HG02759 (cell line): ENCODE data around the gene CYP8B1.

Experiments
- ATAC-seq: cut with Tn5 transposase; IDR thresholded peaks from one replicate; pipeline ENCODE4 v1.9.1; 2021; ENCODE audit warnings: mild to moderate bottlenecking, moderate library complexity; ENCODE audit not compliant: unreplicated experiment

Gene CYP8B1

GRCh38 chr3:42829083-42829627, 46.5 kb downstream of the CYP8B1 start:
- no peak for ATAC-seq

- ATAC-seq = no peak
These were observed 48.0 kb downstream of the CYP8B1 start for GRCh38 chr3:42827654-42828053.

- no peak for ATAC-seq
These were observed 48.7 kb downstream of the CYP8B1 start for GRCh38 chr3:42827023-42827422.

GRCh38 chr3:42826141-42826540, 49.5 kb downstream of the CYP8B1 start:
- no peak for ATAC-seq

GRCh38 chr3:42823351-42823750, 52.3 kb downstream of the CYP8B1 start:
- ATAC-seq = no peak

- no peak for ATAC-seq
These were observed 52.9 kb downstream of the CYP8B1 start for GRCh38 chr3:42822828-42823227.
